Type B pancreatic cell (in vitro differentiated cells): Measurements from ENCODE around the gene TPM4. TPM values are rescaled to one million over a fixed set of nuclear protein-coding genes. Genes with fewer than 3 reads are reported as not detected.

Source experiments
- DNase-seq: peaks from one replicate; pipeline ENCODE4 v3.0.0; 2021; ENCODE audit warnings: mixed read lengths; ENCODE audit not compliant: unreplicated experiment; ENCODE audit errors: extremely low spot score
- H3K27ac Mint-ChIP-seq: 2 replicates; pipeline ENCODE4 v1.8.0; 2021; ENCODE audit warnings: mild to moderate bottlenecking, mixed read lengths
- H3K27me3 Mint-ChIP-seq: 2 replicates; pipeline ENCODE4 v1.8.0; 2021; ENCODE audit warnings: mixed read lengths
- H3K36me3 Mint-ChIP-seq: 2 replicates; pipeline ENCODE4 v1.8.0; 2021; ENCODE audit warnings: mixed read lengths
- H3K4me1 Mint-ChIP-seq: one replicate; pipeline ENCODE4 v1.8.0; 2021; ENCODE audit warnings: mixed read lengths; ENCODE audit not compliant: unreplicated experiment
- H3K4me3 Mint-ChIP-seq: 2 replicates; pipeline ENCODE4 v1.8.0; 2021; ENCODE audit warnings: mild to moderate bottlenecking, mixed read lengths
- H3K9me3 Mint-ChIP-seq: 2 replicates; pipeline ENCODE4 v1.8.0; 2021; ENCODE audit warnings: mixed read lengths
- total RNA-seq: library from RNA; stranded (reverse); gene quantifications from 2 replicates; pipeline ENCODE4 v1.2.1, GENCODE V29; 2021; ENCODE audit warnings: low replicate concordance
- TF ChIP-seq, protein P1 (sequence below): fragments of 200-600 bp; sonication (generic); conservative IDR thresholded peaks from 2 replicates; pipeline ENCODE4 v1.5.0; 2021; ENCODE audit warnings: antibody characterized with exemption, mild to moderate bottlenecking

Gene TPM4
- total RNA-seq, 1 donor from 2014 or later = 425 TPM

GRCh38 chr19:16061943-16062342 lies 14.4 kb upstream of the TPM4 start:
- no peak overlapping the region for H3K4me3 Mint-ChIP-seq
- TF ChIP-seq, protein P1, sequence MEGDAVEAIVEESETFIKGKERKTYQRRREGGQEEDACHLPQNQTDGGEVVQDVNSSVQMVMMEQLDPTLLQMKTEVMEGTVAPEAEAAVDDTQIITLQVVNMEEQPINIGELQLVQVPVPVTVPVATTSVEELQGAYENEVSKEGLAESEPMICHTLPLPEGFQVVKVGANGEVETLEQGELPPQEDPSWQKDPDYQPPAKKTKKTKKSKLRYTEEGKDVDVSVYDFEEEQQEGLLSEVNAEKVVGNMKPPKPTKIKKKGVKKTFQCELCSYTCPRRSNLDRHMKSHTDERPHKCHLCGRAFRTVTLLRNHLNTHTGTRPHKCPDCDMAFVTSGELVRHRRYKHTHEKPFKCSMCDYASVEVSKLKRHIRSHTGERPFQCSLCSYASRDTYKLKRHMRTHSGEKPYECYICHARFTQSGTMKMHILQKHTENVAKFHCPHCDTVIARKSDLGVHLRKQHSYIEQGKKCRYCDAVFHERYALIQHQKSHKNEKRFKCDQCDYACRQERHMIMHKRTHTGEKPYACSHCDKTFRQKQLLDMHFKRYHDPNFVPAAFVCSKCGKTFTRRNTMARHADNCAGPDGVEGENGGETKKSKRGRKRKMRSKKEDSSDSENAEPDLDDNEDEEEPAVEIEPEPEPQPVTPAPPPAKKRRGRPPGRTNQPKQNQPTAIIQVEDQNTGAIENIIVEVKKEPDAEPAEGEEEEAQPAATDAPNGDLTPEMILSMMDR = no peak
- DNase-seq = no peak
- no peak overlapping the region for H3K27ac Mint-ChIP-seq
- H3K36me3 Mint-ChIP-seq = no peaks in the 10 kb centered on the region
- no peaks in the 10 kb centered on the region for H3K9me3 Mint-ChIP-seq
- H3K4me1 Mint-ChIP-seq = peaks cover 11% of the 10 kb centered on the region
- H3K27me3 Mint-ChIP-seq = peaks cover 7% of the 10 kb centered on the region

GRCh38 chr19:16062789-16063188 lies 13.5 kb upstream of the TPM4 start:
- DNase-seq = no peak
- peaks cover 3% of the 10 kb centered on the region for H3K27me3 Mint-ChIP-seq
- TF ChIP-seq, protein P1 = peak; percentile 86
- H3K9me3 Mint-ChIP-seq = no peaks in the 10 kb centered on the region
- H3K27ac Mint-ChIP-seq = no peak overlapping the region
- no peaks in the 10 kb centered on the region for H3K36me3 Mint-ChIP-seq
- peaks cover 11% of the 10 kb centered on the region for H3K4me1 Mint-ChIP-seq
- H3K4me3 Mint-ChIP-seq = no peak overlapping the region

DNA sequence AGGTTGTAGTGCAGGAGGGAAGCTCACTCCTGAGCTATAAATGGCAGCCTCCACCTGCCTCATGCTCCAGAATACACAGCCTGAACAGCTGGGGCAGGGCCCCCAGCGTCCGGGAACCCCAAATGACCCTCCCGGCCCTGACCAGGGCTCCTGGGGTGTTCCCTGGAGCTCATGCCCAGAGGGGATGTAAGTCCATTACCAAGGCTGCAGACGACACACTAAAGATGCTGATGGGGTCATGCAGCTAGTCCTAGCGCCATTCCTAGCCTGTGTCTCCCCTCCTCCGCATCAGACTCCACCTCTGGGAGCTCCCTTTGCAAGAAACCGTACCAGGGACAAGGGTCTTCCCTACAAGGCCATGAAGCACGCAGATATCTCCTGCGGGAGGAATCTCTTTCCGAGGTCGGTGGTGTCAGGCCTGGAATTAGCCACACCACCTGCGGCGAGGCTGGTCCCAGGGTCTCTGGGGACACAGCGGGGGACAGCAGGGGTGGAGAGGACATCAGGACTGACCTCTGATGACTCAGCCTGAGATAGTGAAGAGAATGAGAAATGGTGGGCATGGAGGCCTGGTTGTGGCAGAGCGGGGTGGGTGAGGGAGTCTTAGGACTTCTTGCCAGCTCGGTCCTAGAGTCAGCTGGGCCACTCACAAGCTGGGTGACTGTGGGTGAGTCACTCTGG lies 11.9 kb upstream of the TPM4 start:
- Mint-ChIP-seq H3K27ac (no peak overlapping the region), H3K4me1 (peaks cover 11% of the 10 kb centered on the region), H3K4me3 (no peak overlapping the region), H3K36me3 (no peaks in the 10 kb centered on the region), H3K27me3 (no peaks in the 10 kb centered on the region), H3K9me3 (no peaks in the 10 kb centered on the region)
- no peak for DNase-seq
- TF ChIP-seq, protein P1 = no peak

GRCh38 chr19:16066611-16067104 lies 9.6 kb upstream of the TPM4 start:
- H3K27ac Mint-ChIP-seq = peak overlapping the region; percentile 51
- DNase-seq = no peak
- no peaks in the 10 kb centered on the region for H3K36me3 Mint-ChIP-seq
- H3K9me3 Mint-ChIP-seq = no peaks in the 10 kb centered on the region
- no peak overlapping the region for H3K4me3 Mint-ChIP-seq
- peaks cover 11% of the 10 kb centered on the region for H3K4me1 Mint-ChIP-seq
- H3K27me3 Mint-ChIP-seq = no peaks in the 10 kb centered on the region
- TF ChIP-seq, protein P1 = peak; percentile 41

DNA sequence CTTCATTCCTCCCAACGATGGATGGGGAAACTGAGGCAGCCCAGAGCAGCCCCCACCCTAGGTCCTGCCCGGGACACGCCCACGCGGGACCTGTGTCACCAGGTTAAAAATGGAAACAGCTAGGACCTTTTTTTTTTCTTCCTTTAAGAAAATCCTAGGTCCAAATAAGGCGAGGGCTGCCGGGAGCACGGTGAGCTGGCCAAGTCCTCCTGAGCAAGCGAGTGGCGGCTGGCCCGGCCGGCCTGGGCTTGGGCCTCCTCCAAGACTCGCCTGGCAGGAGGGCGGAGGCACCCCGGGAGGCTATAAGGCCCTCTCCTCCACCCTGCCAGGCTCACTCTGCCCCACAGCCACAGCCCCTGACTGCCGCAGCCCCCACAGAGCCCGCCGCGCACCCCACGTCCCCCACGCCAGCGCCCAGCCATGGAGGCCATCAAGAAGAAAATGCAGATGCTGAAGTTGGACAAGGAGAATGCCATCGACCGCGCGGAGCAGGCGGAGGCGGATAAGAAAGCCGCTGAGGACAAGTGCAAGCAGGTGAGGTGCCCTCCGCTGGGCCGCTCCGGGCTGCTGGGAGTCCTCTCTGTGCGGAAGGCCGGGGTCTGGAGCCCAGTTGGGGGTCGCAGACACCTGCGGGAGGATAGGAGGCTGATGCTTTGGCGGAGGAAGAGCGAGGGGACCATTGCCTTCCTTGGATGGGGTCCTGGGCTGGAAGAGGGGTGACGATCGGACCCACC lies 8.9 kb upstream of the TPM4 start:
- no peak overlapping the region for H3K27ac Mint-ChIP-seq
- no peaks in the 10 kb centered on the region for H3K9me3 Mint-ChIP-seq
- no peaks in the 10 kb centered on the region for H3K27me3 Mint-ChIP-seq
- peaks cover 14% of the 10 kb centered on the region for H3K4me1 Mint-ChIP-seq
- H3K4me3 Mint-ChIP-seq = no peak overlapping the region
- DNase-seq = no peak
- TF ChIP-seq, protein P1 = no peak
- no peaks in the 10 kb centered on the region for H3K36me3 Mint-ChIP-seq
